ENCODE results near the gene MYO1D. TPM values are rescaled to one million over a fixed set of nuclear protein-coding genes. Genes with fewer than 3 reads are reported as not detected.

Gene MYO1D
- total RNA-seq, 1 donor from 2014 or later = 5.5 TPM

- no peak overlapping the region for H3K4me3 ChIP-seq
- H3K4me1 ChIP-seq = peaks cover 11% of the 10 kb centered on the region
- no peak for DNase-seq
- no peak overlapping the region for H3K27ac ChIP-seq (replicated peaks)
- peaks cover 98% of the 10 kb centered on the region for H3K36me3 ChIP-seq
- intact Hi-C loops (cut with micrococcal nuclease) = no loop called here
- no peaks in the 10 kb centered on the region for H3K9me3 ChIP-seq (replicated peaks)
- no peaks in the 10 kb centered on the region for H3K27me3 ChIP-seq (ENCODE audit: low read depth)
- TF ChIP-seq CTCF (IDR thresholded peaks at IDR 0.05; ENCODE audit: borderline replicate concordance) = no peak
Observed at GRCh38 chr17:32477220-32477619, 399.7 kb downstream of the MYO1D start.

GRCh38 chr17:32475258-32475657 is 401.7 kb downstream of the MYO1D start:
- Histone ChIP-seq H3K9me3 (replicated peaks) (no peaks in the 10 kb centered on the region), H3K4me3 (no peak overlapping the region), H3K27ac (replicated peaks) (no peak overlapping the region), H3K36me3 (peaks cover 98% of the 10 kb centered on the region), H3K27me3 (ENCODE audit: low read depth) (no peaks in the 10 kb centered on the region), H3K4me1 (peaks cover 19% of the 10 kb centered on the region)
- intact Hi-C loops (cut with micrococcal nuclease) = no loop called here
- DNase-seq = no peak
- TF ChIP-seq CTCF (IDR thresholded peaks at IDR 0.05; ENCODE audit: borderline replicate concordance) = no peak

- Histone ChIP-seq H3K9me3 (replicated peaks) (no peaks in the 10 kb centered on the region), H3K27me3 (ENCODE audit: low read depth) (no peaks in the 10 kb centered on the region), H3K36me3 (peaks cover 96% of the 10 kb centered on the region), H3K27ac (replicated peaks) (no peak overlapping the region), H3K4me1 (peaks cover 25% of the 10 kb centered on the region), H3K4me3 (no peak overlapping the region)
- DNase-seq = no peak
- TF ChIP-seq CTCF (IDR thresholded peaks at IDR 0.05; ENCODE audit: borderline replicate concordance) = no peak
- intact Hi-C loops (cut with micrococcal nuclease) = no loop called here
Observed at GRCh38 chr17:32471652-32472051, 405.3 kb downstream of the MYO1D start.

- Histone ChIP-seq H3K4me1 (peaks cover 25% of the 10 kb centered on the region), H3K27ac (replicated peaks) (peak overlapping the region; percentile 22), H3K9me3 (replicated peaks) (no peaks in the 10 kb centered on the region), H3K36me3 (peaks cover 95% of the 10 kb centered on the region), H3K4me3 (no peak overlapping the region), H3K27me3 (ENCODE audit: low read depth) (no peaks in the 10 kb centered on the region)
- no peak for TF ChIP-seq CTCF (IDR thresholded peaks at IDR 0.05; ENCODE audit: borderline replicate concordance)
- intact Hi-C loops (cut with micrococcal nuclease) = no loop called here
- no peak for DNase-seq
Observed at GRCh38 chr17:32470405-32471167, 406.3 kb downstream of the MYO1D start.

GRCh38 chr17:32467949-32468348 is 409.0 kb downstream of the MYO1D start:
- H3K4me1 ChIP-seq = peaks cover 25% of the 10 kb centered on the region
- H3K27ac ChIP-seq (replicated peaks) = no peak overlapping the region
- no peaks in the 10 kb centered on the region for H3K27me3 ChIP-seq (ENCODE audit: low read depth)
- H3K4me3 ChIP-seq = no peak overlapping the region
- no peak for DNase-seq
- H3K36me3 ChIP-seq = peaks cover 95% of the 10 kb centered on the region
- intact Hi-C loops (cut with micrococcal nuclease) = no loop called here
- no peaks in the 10 kb centered on the region for H3K9me3 ChIP-seq (replicated peaks)
- no peak for TF ChIP-seq CTCF (IDR thresholded peaks at IDR 0.05; ENCODE audit: borderline replicate concordance)

Measured in left ventricle myocardium inferior (tissue), 1 donor.